Cardiac fibroblast (primary cell): ENCODE data around the gene ATP6V0A4.

Experiments
- DNase-seq, 2 donors: peaks; one replicate each; pipeline versions ENCODE4 v3.0.0 to v3.0.0-alpha.2; 2010; ENCODE audit warnings: low read depth in 2 of 2
- H3K4me3 ChIP-seq, 2 donors: replicated peaks in 1 of 2; 1 replicate in 1 of 2; 2 replicates in 1 of 2; pipeline ENCODE4 v1.5.1; 2011; ENCODE audit warnings: low read depth in 2 of 2, low read length in 2 of 2, mild to moderate bottlenecking in 2 of 2, moderate library complexity in 1 of 2
- TF ChIP-seq, protein P1 (sequence below): IDR thresholded peaks from one replicate; pipeline ENCODE4 v1.5.1; 2011; ENCODE audit warnings: low read depth, mild to moderate bottlenecking, low read length, inconsistent platforms

The ATP6V0A4 gene

GRCh38 chr7:138797715-138798320 lies at the start of gene ATP6V0A4, which contains the start of gene TMEM213:
ATP6V0A4 (minus strand) TSS chr7:138798196; CDS start chr7:138771247, 26,949 bp downstream.
TMEM213 (plus strand) TSS chr7:138797994; CDS start chr7:138798105, 111 bp downstream.
- no peak within 1 kb of the TSS for H3K4me3 ChIP-seq
- TF ChIP-seq, protein P1, sequence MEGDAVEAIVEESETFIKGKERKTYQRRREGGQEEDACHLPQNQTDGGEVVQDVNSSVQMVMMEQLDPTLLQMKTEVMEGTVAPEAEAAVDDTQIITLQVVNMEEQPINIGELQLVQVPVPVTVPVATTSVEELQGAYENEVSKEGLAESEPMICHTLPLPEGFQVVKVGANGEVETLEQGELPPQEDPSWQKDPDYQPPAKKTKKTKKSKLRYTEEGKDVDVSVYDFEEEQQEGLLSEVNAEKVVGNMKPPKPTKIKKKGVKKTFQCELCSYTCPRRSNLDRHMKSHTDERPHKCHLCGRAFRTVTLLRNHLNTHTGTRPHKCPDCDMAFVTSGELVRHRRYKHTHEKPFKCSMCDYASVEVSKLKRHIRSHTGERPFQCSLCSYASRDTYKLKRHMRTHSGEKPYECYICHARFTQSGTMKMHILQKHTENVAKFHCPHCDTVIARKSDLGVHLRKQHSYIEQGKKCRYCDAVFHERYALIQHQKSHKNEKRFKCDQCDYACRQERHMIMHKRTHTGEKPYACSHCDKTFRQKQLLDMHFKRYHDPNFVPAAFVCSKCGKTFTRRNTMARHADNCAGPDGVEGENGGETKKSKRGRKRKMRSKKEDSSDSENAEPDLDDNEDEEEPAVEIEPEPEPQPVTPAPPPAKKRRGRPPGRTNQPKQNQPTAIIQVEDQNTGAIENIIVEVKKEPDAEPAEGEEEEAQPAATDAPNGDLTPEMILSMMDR: no peak
- DNase-seq: no peak

- TF ChIP-seq, protein P1: no peak
- H3K4me3 ChIP-seq: no peak overlapping the region
- DNase-seq: no peak
These were observed 47.7 kb upstream of the ATP6V0A4 start for GRCh38 chr7:138845711-138846110.

- no peak for DNase-seq
- TF ChIP-seq, protein P1: no peak
- no peak overlapping the region for H3K4me3 ChIP-seq
These were observed 45.9 kb upstream of the ATP6V0A4 start for GRCh38 chr7:138843632-138844580.

DNA sequence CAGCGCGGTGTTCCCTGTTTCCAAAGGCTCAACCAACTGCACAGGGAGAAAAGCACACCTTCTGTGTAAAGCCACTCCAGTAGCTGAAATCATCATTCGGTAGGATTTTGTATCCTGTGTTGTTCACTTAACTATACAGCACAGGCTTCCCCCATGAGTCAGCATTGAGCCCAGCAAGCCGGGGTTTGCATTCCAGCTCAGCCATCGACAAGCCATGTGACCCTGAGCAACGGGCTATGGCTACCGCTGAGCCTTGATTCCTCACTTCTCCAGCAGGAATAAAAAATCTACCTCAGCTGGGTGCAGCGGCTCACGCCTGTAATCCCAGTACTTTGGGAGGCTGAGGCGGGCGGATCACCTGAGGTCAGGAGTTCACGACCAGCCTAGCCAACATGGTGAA lies 44.1 kb upstream of the ATP6V0A4 start:
- DNase-seq: peak; percentile 27 to 33
- no peak overlapping the region for H3K4me3 ChIP-seq

DNA sequence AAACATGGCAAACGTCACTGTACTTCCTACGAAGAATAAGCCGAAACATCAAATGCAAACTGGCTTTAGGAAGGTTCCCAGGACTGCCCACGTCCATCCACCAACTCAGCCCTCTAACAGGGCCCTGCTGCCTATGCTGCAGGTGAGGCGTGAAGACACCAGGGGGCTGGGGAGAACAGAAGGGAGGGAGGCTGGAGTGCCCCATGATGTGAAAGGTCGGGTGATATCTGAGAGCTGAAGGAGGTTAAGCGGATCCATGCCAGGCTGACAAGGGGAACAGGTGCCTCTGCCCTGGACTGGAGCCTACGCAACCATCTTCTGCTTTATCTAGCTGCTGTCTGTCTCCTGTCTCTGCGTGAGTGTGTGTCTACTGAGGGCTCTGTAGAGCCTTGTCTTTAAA lies 40.2 kb upstream of the ATP6V0A4 start:
- H3K4me3 ChIP-seq: no peak overlapping the region
- TF ChIP-seq, protein P1: no peak
- no peak for DNase-seq

More for the DNA sequence above, 44.1 kb upstream of the ATP6V0A4 start:
- TF ChIP-seq, protein P1: no peak

GRCh38 chr7:138837627-138838026 lies 39.6 kb upstream of the ATP6V0A4 start:
- H3K4me3 ChIP-seq: no peak overlapping the region
- peak; percentile 11 to 66 for DNase-seq
- TF ChIP-seq, protein P1: no peak
